Measurements from ENCODE around the gene ZNF649.

ZNF649 gene

DNA sequence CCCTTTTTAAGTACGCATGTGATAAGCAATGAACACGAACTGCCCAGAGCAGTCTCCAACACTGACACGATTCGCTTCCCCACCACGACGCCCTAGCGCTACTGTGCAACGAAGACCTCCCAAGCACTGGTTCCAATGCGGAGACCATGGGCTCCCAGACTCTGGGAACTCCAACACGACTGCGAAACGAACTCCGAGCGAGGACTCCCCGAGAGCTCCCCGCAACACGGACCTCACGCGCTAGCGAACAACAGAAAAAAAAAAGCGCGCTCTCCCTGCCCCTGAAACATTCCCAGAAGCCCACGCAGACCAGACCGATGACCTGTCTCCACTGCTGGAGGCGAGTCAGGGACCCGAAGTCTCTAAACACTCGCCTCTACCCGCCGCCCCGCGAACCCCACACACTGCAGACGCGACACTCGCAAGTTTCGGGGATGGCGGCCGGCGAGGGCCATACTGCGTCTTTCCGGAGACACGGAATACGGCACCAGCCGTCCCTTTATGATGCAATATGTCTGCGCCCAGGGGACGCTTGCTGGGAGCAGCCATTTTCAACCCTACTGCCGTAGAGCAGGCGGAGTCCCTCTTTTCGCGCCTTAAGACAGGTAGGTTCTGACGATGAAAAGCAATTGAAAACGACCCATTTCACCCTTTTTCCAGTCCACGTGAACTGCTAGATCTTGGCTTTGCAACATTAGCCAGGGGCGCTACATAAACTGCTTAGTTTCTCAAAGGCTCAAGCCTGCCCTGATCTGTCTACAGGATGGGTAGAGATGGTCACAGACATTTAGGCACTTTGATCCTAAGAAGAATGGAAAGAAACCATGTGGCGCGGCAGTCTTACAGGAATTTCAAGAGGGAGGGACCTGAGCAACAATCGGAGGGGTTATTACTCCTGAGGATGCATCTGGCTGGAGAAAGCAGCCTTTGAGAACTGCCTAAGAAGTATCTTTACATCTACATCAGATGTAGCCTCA lies 17.0 kb downstream of the ZNF649 start, which contains the start of gene ZNF577:
Gene ZNF577 (minus strand): TSS at position 430 of the 977 bp plus-strand sequence. CDS start 7,569 bp downstream, outside the sequence.
- DNase-seq, result peak; percentile 62

DNA sequence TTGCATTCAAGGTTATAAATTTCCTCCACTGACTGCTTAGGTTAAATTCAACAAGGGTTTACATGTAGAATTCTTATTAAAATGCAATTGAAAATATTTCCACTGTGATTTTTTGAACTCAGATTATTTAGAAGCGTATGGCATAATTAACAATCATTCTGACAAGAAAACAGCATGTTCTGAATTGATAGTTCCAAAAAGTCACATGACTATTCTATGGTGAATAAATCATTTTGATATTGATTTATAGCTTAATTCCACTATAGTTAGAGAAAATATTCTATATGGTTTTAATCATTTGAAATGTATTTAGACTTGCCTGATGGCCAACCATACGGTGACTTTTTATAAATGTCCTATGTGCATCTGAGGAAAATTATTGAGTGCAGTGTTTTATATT lies 20.1 kb downstream of the ZNF649 start:
- DNase-seq, result no peak

DNA sequence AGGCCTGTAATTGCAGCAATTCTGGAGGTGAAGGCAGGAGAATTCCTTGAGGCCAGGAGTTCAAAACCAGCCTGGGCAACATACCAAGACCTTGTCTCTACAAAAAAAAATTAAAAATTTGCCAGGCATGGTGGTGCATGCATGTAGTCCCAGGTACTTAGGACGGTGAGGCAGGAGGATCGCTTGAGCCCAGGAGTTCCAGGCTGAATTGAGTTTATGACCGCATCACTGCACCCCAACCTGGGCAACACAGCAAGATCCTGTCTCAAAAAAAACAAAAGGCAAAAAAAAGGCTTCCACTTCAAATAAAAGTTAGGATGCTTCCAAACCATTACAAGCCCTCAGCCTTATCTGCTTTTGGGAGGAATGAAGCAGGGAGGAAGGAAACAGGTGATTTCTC lies 22.3 kb downstream of the ZNF649 start:
- DNase-seq, result no peak

GRCh38 chr19:51873097-51873496 lies 31.7 kb downstream of the ZNF649 start:
- DNase-seq, result no peak

GRCh38 chr19:51861870-51862622 lies 42.8 kb downstream of the ZNF649 start:
- no peak for DNase-seq

All from activated naive CD4-positive, alpha-beta T cell treated with anti-CD3 and anti-CD28 coated beads, Interleukin-2, amount 50 U/mL, for 16 hours (primary cell).